Measurements from ENCODE around the gene SFN. TPM values are rescaled to one million over a fixed set of nuclear protein-coding genes. Genes with fewer than 3 reads are reported as not detected.
A peak's percentile ranks its signal among the peaks of the same experiment; 100 is the strongest.
"Not testable (repeated sequence)": the region's sequence is repeated elsewhere in the genome, so short reads cannot be mapped to it uniquely, and the experiment has no call there.

The SFN gene
- total RNA-seq, 1 donor from 2014 or later, result 4.4 TPM

DNA sequence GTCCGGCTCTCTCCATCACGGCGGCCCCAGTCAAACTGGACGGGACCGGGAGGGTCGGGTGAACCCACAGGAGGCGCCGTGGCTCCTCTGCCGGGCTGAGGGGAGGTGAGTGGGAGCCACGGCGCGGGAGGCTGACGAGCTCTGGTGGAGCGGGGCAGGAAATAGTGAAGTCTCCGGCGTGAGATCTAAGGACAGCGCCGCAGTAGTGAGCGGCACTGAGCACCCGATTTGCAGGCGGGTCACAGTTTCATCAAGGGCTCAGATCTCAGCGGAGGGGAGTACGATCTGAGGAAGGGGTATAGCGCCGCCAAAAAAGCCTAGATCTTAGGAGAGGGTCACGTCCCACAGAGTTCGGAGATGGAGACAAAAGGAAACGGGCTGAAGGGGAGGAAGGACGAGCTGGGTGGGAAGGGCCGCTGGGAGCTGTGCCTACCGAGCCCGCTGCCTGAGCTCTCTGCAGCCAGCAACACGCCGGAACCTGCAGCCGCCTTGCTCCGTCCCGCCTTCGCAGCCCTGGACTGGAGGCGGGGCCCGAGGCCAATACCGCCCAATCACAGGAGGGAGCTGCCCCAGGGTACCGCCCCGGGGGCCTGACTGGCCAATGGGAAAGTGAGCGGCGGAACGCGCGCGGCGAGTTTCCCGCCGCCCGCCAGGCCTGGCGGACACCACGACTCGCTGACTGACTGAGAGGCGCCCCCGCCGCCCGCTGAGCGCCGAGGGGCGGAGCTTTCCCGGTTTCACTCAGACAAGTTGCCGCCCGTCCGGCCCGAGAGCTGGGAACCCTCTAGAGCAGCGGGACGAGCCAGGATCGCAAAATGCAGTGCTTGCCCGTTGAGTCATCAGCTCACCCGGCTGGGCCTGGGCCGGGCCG, 1.9 kb downstream of the SFN start:
- DNase-seq (ENCODE audit: low spot score in 2 of 2, unreplicated experiment in 2 of 2), result peak; percentile 91 to 97
- peak overlapping the region; percentile 85 for H3K4me3 Mint-ChIP-seq
- no peaks in the 10 kb centered on the region for H3K9me3 Mint-ChIP-seq
- peak overlapping the region; percentile 97 for H3K27ac Mint-ChIP-seq
- peaks cover 23% of the 10 kb centered on the region for H3K4me1 Mint-ChIP-seq
- TF ChIP-seq, protein P1, sequence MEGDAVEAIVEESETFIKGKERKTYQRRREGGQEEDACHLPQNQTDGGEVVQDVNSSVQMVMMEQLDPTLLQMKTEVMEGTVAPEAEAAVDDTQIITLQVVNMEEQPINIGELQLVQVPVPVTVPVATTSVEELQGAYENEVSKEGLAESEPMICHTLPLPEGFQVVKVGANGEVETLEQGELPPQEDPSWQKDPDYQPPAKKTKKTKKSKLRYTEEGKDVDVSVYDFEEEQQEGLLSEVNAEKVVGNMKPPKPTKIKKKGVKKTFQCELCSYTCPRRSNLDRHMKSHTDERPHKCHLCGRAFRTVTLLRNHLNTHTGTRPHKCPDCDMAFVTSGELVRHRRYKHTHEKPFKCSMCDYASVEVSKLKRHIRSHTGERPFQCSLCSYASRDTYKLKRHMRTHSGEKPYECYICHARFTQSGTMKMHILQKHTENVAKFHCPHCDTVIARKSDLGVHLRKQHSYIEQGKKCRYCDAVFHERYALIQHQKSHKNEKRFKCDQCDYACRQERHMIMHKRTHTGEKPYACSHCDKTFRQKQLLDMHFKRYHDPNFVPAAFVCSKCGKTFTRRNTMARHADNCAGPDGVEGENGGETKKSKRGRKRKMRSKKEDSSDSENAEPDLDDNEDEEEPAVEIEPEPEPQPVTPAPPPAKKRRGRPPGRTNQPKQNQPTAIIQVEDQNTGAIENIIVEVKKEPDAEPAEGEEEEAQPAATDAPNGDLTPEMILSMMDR (IDR thresholded peaks at IDR 0.05; ENCODE audit: unreplicated experiment), result no peak
- no peaks in the 10 kb centered on the region for H3K27me3 Mint-ChIP-seq (ENCODE audit: low read depth)
- no peaks in the 10 kb centered on the region for H3K36me3 Mint-ChIP-seq

DNA sequence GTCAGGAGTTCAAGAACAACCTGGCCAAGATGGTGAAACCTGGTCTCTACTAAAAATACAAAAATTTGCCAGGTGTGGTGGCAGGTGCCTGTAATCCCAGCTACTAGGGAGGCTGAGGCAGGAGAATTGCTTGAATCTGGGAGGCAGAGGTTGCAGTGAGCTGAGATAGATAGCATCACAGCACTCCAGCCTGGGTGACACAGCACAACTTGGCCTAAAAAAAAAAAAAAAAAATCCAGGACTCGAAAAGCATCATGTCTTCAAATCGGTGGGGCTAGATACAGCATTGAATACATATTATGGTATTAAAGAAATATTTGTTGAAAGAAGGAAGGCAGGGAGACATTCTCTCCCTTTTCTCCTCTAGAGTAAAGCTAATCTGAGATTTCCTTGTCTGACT, 10.1 kb downstream of the SFN start:
- not testable (repeated sequence) for H3K27me3 Mint-ChIP-seq (ENCODE audit: low read depth); DNase-seq (ENCODE audit: low spot score in 2 of 2, unreplicated experiment in 2 of 2); H3K9me3 Mint-ChIP-seq; H3K27ac Mint-ChIP-seq; H3K4me1 Mint-ChIP-seq; H3K36me3 Mint-ChIP-seq; H3K4me3 Mint-ChIP-seq

DNA sequence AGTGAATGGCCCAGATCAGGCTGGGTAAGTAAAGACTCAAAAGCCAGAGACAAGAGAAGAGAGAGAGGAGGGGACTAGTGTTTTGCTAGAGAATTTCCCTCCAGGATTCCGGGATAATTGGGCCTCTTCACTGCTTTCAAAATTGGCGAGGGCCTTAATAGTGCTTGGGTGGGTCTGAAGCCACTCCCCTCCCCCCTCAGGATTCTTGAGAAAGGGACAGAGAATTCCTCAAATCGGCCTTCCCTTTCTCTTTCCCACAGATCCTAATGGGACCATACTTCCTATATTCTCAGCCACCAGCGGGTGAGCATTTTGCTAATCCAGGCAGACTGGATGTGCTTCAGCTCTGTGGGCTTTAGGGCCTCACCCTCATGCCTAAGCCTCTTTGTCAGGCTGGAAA, 11.9 kb downstream of the SFN start:
- TF ChIP-seq, protein P1 (IDR thresholded peaks at IDR 0.05; ENCODE audit: unreplicated experiment), result no peak
- Mint-ChIP-seq H3K4me1 (no peaks in the 10 kb centered on the region), H3K27me3 (ENCODE audit: low read depth) (no peaks in the 10 kb centered on the region), H3K9me3 (no peaks in the 10 kb centered on the region), H3K4me3 (no peak overlapping the region), H3K36me3 (peaks cover 6% of the 10 kb centered on the region), H3K27ac (no peak overlapping the region)
- no peak for DNase-seq (ENCODE audit: low spot score in 2 of 2, unreplicated experiment in 2 of 2)

DNA sequence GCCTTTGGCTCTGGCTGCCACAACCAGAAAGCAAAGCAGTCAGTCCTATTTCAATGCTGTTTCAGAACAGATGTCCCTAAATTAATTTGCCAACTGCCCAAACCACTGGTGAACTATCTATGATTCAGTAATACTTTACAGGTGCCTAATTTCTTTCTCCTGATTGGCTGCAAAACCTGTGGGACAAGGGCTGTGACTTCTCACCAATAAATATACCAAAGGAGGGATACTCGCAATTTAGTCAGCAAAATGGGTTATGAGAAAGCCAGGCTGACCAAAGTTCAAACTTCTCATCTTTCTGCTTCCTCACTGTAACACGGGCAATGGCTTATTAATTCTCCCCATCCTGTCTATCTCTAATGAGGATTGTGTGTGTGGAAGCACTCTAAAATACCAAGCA, 14.4 kb downstream of the SFN start:
- no peak overlapping the region for H3K4me3 Mint-ChIP-seq
- H3K4me1 Mint-ChIP-seq, result no peaks in the 10 kb centered on the region
- TF ChIP-seq, protein P1 (IDR thresholded peaks at IDR 0.05; ENCODE audit: unreplicated experiment), result no peak
- DNase-seq (ENCODE audit: low spot score in 2 of 2, unreplicated experiment in 2 of 2), result no peak
- H3K9me3 Mint-ChIP-seq, result no peaks in the 10 kb centered on the region
- H3K27me3 Mint-ChIP-seq (ENCODE audit: low read depth), result no peaks in the 10 kb centered on the region
- H3K27ac Mint-ChIP-seq, result no peak overlapping the region
- H3K36me3 Mint-ChIP-seq, result peaks cover 12% of the 10 kb centered on the region

DNA sequence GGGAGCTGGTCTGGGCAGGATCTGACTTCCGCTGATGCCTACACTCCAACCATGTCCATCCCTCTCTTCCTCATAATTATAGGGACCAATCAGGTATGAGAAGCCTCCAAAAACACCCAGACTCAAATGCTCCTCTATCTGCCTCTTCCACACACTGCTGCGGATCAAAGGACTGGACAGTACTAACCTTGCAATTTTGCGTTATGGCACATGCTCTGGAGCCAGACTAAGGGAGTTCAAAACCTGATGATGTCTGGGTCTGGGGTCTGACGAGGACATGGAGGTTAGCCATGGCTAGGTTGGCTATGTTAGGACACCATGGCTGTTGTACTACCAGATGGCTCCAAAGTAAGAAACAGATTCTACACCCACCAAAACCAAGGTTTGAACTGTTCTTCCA, 16.8 kb downstream of the SFN start:
- DNase-seq (ENCODE audit: low spot score in 2 of 2, unreplicated experiment in 2 of 2), result no peak
- Mint-ChIP-seq H3K27me3 (ENCODE audit: low read depth) (no peaks in the 10 kb centered on the region), H3K4me3 (no peak overlapping the region), H3K27ac (no peak overlapping the region), H3K4me1 (no peaks in the 10 kb centered on the region), H3K9me3 (no peaks in the 10 kb centered on the region), H3K36me3 (peaks cover 28% of the 10 kb centered on the region)
- TF ChIP-seq, protein P1 (IDR thresholded peaks at IDR 0.05; ENCODE audit: unreplicated experiment), result no peak

DNA sequence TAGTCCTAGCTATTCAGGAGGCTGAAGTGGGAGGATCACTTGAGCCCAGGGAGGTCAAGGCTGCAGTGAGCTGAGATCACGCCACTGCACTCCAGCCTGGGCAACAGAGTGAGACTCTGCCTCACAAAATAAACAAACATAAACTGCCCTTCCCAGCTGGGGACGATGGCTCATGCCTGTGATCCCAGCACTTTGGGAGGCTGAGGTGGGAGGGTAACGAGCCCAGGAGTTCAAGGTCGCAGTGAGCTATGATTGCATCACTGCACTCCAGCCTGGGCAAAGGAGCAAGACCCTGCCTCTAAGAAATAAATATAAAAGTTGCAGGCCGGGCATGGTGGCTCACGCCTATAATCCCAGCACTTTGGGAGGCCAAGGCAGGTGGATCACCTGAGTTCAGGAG, 18.7 kb downstream of the SFN start:
- not testable (repeated sequence) for H3K9me3 Mint-ChIP-seq; H3K4me1 Mint-ChIP-seq; H3K27ac Mint-ChIP-seq; DNase-seq (ENCODE audit: low spot score in 2 of 2, unreplicated experiment in 2 of 2); H3K27me3 Mint-ChIP-seq (ENCODE audit: low read depth); H3K4me3 Mint-ChIP-seq
- H3K36me3 Mint-ChIP-seq, result peaks cover 31% of the 10 kb centered on the region
